WTC11 (cell line): ENCODE measurements around the gene SLC5A3. TPM values are rescaled to one million over a fixed set of nuclear protein-coding genes. Genes with fewer than 3 reads are reported as not detected.

Experiments used
- ATAC-seq: fragments of 200-7000 bp; cut with Tn5 transposase; 2 replicates; pipeline ENCODE4 v1.10.0; 2021; ENCODE audit warnings: mild to moderate bottlenecking, moderate library complexity
- CTCF ChIA-PET: fragments of 300-600 bp; sonication (Branson Sonifier 250); formaldehyde crosslinking; loops from one replicate; lab custom pipeline; 2021; ENCODE audit warnings: antibody characterized with exemption; lab: Charles Lee
- POLR2A ChIA-PET: fragments of 350-600 bp; sonication (Branson Sonifier 250); formaldehyde crosslinking; loops from one replicate; lab custom pipeline; 2021; ENCODE audit warnings: antibody characterized with exemption; lab: Charles Lee
- DNase-seq: peaks from one replicate; pipeline ENCODE4 v3.0.0; 2021; ENCODE audit warnings: low spot score
- H3K27ac Mint-ChIP-seq: 2 replicates; pipeline ENCODE4 v1.8.0; 2021; ENCODE audit warnings: mixed read lengths
- H3K27me3 Mint-ChIP-seq: 2 replicates; pipeline ENCODE4 v1.8.0; 2021; ENCODE audit warnings: low read depth, mild to moderate bottlenecking, moderate library complexity, mixed read lengths
- H3K36me3 Mint-ChIP-seq: 2 replicates; pipeline ENCODE4 v1.8.0; 2021; ENCODE audit warnings: mixed read lengths
- H3K4me1 Mint-ChIP-seq: 2 replicates; pipeline ENCODE4 v1.8.0; 2022; ENCODE audit warnings: mixed read lengths
- H3K4me3 Mint-ChIP-seq: 2 replicates; pipeline ENCODE4 v1.8.0; 2021; ENCODE audit warnings: mild to moderate bottlenecking, moderate library complexity, mixed read lengths
- H3K9me3 Mint-ChIP-seq: 2 replicates; pipeline ENCODE4 v1.8.0; 2021; ENCODE audit warnings: mixed read lengths
- CBFB ChIP-seq: sonication (generic); formaldehyde crosslinking; IDR thresholded peaks from 2 replicates; pipeline ENCODE4 v1.8.1; 2022; ENCODE audit warnings: mild to moderate bottlenecking, low read depth, missing genetic modification reagents
- CREB1 ChIP-seq: sonication (generic); formaldehyde crosslinking; IDR thresholded peaks from 2 replicates; pipeline ENCODE4 v1.8.0; 2023; ENCODE audit warnings: mild to moderate bottlenecking, missing genetic modification reagents
- ELF4 ChIP-seq: sonication (generic); formaldehyde crosslinking; IDR thresholded peaks from 2 replicates; pipeline ENCODE4 v1.8.1; 2022; ENCODE audit warnings: low read depth, mild to moderate bottlenecking, moderate library complexity, missing genetic modification reagents
- EMX1 ChIP-seq: fragments of 250-450 bp; sonication (Bioruptor Pico); IDR thresholded peaks from 2 replicates; pipeline ENCODE4 v1.8.0; 2021; ENCODE audit warnings: mild to moderate bottlenecking
- ESRRA ChIP-seq: sonication (generic); formaldehyde crosslinking; IDR thresholded peaks from 2 replicates; pipeline ENCODE4 v1.8.1; 2022; ENCODE audit warnings: mild to moderate bottlenecking, missing genetic modification reagents, borderline replicate concordance
- FOXP1 ChIP-seq: sonication (generic); formaldehyde crosslinking; IDR thresholded peaks from 2 replicates; pipeline ENCODE4 v1.8.0; 2022; ENCODE audit warnings: missing genetic modification reagents, mild to moderate bottlenecking, moderate library complexity, borderline replicate concordance
- GTF2I ChIP-seq: fragments of 250-450 bp; sonication (Bioruptor Pico); conservative IDR thresholded peaks from 2 replicates; pipeline ENCODE4 v1.4.0; 2021; ENCODE audit warnings: mild to moderate bottlenecking
- HMGA2 ChIP-seq: fragments of 250-450 bp; sonication (Bioruptor Pico); IDR thresholded peaks from 2 replicates; pipeline ENCODE4 v1.4.0; 2021; ENCODE audit warnings: mild to moderate bottlenecking, moderate library complexity
- HMGXB4 ChIP-seq: sonication (generic); formaldehyde crosslinking; IDR thresholded peaks from 2 replicates; pipeline ENCODE4 v1.8.1; 2023; ENCODE audit warnings: mild to moderate bottlenecking, moderate library complexity, missing genetic modification reagents
- MAX ChIP-seq: sonication (generic); formaldehyde crosslinking; IDR thresholded peaks from 2 replicates; pipeline ENCODE4 v1.8.0; 2022; ENCODE audit warnings: mild to moderate bottlenecking, missing genetic modification reagents
- RELA ChIP-seq: sonication (generic); formaldehyde crosslinking; IDR thresholded peaks from 2 replicates; pipeline ENCODE4 v1.8.1; 2022; ENCODE audit warnings: missing genetic modification reagents, mild to moderate bottlenecking, borderline replicate concordance
- TEAD1 ChIP-seq: sonication (generic); formaldehyde crosslinking; IDR thresholded peaks from 2 replicates; pipeline ENCODE4 v1.8.0; 2022; ENCODE audit warnings: mild to moderate bottlenecking, missing genetic modification reagents
- USF1 ChIP-seq: sonication (generic); formaldehyde crosslinking; IDR thresholded peaks from 2 replicates; pipeline ENCODE4 v1.8.0; 2022; ENCODE audit warnings: mild to moderate bottlenecking, missing genetic modification reagents
- ZNF425 ChIP-seq: fragments of 250-450 bp; sonication (Bioruptor Pico); conservative IDR thresholded peaks from 2 replicates; pipeline ENCODE4 v1.9.0; 2021; ENCODE audit warnings: mild to moderate bottlenecking
- ZNF532 ChIP-seq: fragments of 250-450 bp; sonication (Bioruptor Pico); IDR thresholded peaks from 2 replicates; pipeline ENCODE4 v1.9.0; 2021; ENCODE audit warnings: mild to moderate bottlenecking, borderline replicate concordance
- ZSCAN18 ChIP-seq: fragments of 250-450 bp; sonication (Bioruptor Pico); IDR thresholded peaks from 2 replicates; pipeline ENCODE4 v2.1.2; 2022; ENCODE audit warnings: mild to moderate bottlenecking, moderate library complexity
- total RNA-seq: library from RNA; stranded (reverse); gene quantifications from 3 replicates; pipeline ENCODE4 v1.2.3, GENCODE V29; 2021

Gene SLC5A3
- total RNA-seq, 1 experiment from 2014 or later = 14.8 TPM

- TF ChIP-seq HMGXB4 (CRISPR knock-in tag) = no peak
- TF ChIP-seq EMX1 (CRISPR knock-in tag) = no peak
- TF ChIP-seq ZSCAN18 = no peak
- TF ChIP-seq GTF2I (CRISPR knock-in tag) = no peak
- no peak for TF ChIP-seq ELF4 (CRISPR knock-in tag)
Observed at GRCh38 chr21:34077888-34078287, 4.5 kb downstream of the SLC5A3 start (continued).

- no peak overlapping the region for H3K27ac Mint-ChIP-seq
- H3K27me3 Mint-ChIP-seq = no peaks in the 10 kb centered on the region
- H3K36me3 Mint-ChIP-seq = peaks cover 17% of the 10 kb centered on the region
- DNase-seq = no peak
- peaks cover 78% of the 10 kb centered on the region for H3K4me1 Mint-ChIP-seq
- ATAC-seq = no peak
- H3K4me3 Mint-ChIP-seq = no peak overlapping the region
- ChIA-PET CTCF (interaction anchor here (0.6 to 0.7 kb wide), 2 partner anchors 155 to 269 kb away, joined by 3 to 4 read pairs; no protein-coding TSS in a partner anchor), POLR2A (no interaction called here)
- no peaks in the 10 kb centered on the region for H3K9me3 Mint-ChIP-seq
- TF ChIP-seq RELA (no peak), TEAD1 (no peak), ZNF425 (CRISPR knock-in tag) (no peak), HMGXB4 (CRISPR knock-in tag) (no peak), HMGA2 (no peak), MAX (CRISPR knock-in tag) (no peak), FOXP1 (CRISPR knock-in tag) (no peak), ZNF532 (CRISPR knock-in tag) (no peak), CBFB (CRISPR knock-in tag) (no peak), USF1 (CRISPR knock-in tag) (no peak), ESRRA (CRISPR knock-in tag) (no peak), CREB1 (CRISPR knock-in tag) (no peak)
- TF ChIP-seq, all 79 proteins: peak for 0
Observed at GRCh38 chr21:34078915-34079314, 5.5 kb downstream of the SLC5A3 start.
